ENCODE data around the gene ATP6V0B.
A peak's percentile ranks its signal among the peaks of the same experiment; 100 is the strongest.

DNA sequence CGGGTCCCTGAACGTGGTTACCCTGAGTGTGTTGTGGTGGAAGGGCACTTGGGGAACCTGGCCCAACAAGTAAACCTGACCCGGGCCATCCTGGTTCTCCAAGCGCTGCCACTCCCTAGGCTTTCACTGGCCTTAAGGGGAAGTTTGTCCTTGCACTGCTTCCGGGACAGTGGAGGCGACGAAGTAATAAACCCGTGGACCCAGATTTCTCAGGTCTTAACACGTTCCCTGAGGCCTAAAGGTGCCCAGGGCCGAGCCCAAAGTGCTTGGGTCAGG is 16.4 kb downstream of the ATP6V0B start:
- TF ChIP-seq, protein P1, sequence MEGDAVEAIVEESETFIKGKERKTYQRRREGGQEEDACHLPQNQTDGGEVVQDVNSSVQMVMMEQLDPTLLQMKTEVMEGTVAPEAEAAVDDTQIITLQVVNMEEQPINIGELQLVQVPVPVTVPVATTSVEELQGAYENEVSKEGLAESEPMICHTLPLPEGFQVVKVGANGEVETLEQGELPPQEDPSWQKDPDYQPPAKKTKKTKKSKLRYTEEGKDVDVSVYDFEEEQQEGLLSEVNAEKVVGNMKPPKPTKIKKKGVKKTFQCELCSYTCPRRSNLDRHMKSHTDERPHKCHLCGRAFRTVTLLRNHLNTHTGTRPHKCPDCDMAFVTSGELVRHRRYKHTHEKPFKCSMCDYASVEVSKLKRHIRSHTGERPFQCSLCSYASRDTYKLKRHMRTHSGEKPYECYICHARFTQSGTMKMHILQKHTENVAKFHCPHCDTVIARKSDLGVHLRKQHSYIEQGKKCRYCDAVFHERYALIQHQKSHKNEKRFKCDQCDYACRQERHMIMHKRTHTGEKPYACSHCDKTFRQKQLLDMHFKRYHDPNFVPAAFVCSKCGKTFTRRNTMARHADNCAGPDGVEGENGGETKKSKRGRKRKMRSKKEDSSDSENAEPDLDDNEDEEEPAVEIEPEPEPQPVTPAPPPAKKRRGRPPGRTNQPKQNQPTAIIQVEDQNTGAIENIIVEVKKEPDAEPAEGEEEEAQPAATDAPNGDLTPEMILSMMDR (IDR thresholded peaks at IDR 0.05): no peak
- TF ChIP-seq POLR2A (IDR thresholded peaks at IDR 0.05): peak in 1 of 2 donors; percentile 31
